GM19025 (cell line): ENCODE data around the gene P2RX4.
"Not testable (repeated sequence)": the region's sequence is repeated elsewhere in the genome, so short reads cannot be mapped to it uniquely, and the experiment has no call there.

ENCODE experiments used
- ATAC-seq: cut with Tn5 transposase; IDR thresholded peaks from one replicate; pipeline ENCODE4 v1.9.1; 2021; ENCODE audit warnings: mild to moderate bottlenecking, low read depth, moderate library complexity; ENCODE audit not compliant: unreplicated experiment

P2RX4 gene, protein sequence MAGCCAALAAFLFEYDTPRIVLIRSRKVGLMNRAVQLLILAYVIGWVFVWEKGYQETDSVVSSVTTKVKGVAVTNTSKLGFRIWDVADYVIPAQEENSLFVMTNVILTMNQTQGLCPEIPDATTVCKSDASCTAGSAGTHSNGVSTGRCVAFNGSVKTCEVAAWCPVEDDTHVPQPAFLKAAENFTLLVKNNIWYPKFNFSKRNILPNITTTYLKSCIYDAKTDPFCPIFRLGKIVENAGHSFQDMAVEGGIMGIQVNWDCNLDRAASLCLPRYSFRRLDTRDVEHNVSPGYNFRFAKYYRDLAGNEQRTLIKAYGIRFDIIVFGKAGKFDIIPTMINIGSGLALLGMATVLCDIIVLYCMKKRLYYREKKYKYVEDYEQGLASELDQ

DNA sequence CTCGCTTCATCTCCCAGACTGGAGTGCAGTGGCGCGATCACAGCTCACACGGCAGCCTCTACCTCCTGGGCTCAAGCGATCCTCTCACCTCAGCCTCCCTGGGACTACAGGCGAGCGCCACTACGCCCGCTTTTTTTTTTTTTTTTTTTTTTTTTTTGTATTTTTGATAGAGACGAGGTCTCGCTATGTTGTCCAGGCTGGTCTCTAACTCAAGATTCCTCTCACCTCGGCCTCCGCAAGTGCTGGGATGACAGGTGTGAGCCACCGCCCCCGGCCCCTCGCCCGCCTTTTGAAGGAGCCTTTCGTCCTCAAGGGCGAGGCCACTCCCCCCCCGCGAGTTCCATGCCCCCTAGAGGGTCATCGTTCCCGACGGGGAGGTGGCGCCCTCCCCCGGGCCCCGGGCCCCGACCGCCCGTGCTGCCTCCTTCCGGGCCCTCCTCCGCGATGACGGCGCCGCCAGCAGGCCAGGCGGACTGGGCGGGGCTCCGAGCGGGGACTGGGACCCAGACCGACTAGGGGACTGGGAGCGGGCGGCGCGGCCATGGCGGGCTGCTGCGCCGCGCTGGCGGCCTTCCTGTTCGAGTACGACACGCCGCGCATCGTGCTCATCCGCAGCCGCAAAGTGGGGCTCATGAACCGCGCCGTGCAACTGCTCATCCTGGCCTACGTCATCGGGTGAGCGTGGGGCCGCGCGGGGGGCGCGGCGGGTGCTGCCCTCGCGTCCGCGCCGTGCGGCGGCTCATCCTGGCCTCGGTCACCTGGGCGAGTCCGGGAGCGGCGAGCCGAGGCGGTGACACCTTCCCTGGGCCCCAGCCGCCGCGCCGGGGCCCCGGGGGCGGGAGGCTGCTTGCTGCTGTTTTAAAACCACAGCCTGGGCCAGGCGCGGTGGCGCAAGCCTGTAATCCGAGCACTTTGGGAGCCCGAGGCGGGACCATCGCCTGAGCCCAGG is at the start of gene P2RX4:
P2RX4 (plus strand) TSS at position 506 of the 949 bp plus-strand sequence; CDS start at position 542, 36 bp downstream.
- peak; percentile 84 for ATAC-seq

DNA sequence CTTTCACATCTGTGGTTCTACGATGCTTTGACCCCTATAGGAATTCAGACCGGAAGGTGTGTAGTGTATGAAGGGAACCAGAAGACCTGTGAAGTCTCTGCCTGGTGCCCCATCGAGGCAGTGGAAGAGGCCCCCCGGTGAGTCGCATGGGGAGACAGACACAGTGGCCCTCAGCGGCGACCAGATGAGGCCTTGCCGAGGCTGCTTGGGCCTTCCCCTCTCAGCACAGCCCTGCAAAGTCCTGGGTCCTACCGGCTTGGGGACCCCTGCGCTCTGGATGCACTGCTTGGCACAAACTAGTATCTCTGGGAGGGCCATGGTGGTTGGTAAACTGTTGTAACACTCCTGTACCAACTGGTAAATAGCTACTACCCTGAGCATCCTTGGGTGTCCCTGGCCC is 47.5 kb upstream of the P2RX4 start:
- no peak for ATAC-seq

DNA sequence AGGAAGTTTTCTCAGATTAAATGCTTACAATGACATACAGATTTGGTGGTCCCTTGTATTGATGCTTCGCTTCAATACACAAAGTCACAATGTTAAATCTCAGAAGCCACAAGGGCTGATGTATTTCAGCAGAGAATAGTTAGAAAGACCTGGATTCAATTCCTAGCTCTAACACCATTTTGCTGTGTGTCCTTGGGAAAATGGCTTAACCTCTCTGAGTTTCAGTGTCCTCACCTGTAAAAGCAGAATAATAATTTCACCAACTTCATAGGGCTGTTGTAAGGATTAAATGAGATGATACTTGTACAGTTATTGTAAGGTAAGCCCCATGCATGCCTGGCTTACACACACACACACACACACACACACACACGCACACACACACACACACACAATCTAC is 46.9 kb upstream of the P2RX4 start:
- ATAC-seq: no peak

DNA sequence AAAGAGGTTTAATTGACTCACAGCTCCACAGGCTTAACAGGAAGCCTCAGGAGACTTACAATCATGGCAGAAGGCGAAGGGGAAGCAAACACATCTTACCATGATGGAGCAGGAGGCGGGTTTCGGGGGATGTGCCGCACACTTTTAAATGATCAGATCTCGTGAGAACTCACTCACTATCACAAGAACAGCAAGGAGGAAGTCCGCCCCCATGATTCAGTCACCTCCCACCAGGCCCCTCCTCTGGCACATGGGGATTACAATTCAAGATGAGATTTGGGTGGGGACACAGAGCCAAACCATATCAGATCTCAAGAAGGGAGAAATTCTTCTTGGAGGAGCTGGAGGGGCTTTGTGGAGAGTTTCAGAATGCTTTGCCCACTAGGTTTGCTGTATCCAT is 45.1 kb upstream of the P2RX4 start:
- ATAC-seq: not testable (repeated sequence)

DNA sequence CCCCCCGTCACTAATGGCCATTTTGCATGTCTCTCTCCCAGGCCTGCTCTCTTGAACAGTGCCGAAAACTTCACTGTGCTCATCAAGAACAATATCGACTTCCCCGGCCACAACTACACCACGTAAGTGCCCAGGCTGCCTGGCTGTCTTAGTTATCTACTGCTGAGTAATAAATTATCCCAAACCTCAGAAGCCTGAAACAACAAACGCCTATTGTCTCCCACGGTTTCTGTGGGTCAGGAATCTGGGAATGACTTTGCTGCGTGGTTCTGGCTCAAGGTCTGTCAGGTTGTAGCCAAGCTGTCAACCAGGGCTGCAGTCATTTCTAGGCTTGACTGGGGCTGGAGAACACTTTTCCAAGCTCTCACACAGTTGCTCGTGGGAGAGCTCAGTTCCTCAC is 44.6 kb upstream of the P2RX4 start:
- no peak for ATAC-seq

DNA sequence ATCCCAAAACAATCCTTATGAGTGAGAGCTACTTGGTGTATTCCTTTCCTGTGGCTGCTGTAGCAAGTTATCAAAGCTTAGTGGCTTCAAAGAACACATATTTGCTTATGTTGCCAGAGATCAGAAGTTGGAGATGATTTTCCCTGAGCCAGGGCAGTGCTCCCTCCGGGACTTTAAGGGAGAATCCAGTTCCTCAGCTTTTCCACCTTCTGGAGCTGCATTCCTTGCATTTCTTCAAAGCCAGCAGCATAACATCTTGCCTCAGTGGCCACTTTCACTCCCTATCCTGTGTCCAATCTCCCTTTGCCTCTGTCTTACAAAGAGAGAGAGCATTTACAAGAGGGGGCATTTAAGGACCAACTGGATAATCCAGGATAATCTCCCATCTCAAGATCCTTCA is 43.6 kb upstream of the P2RX4 start:
- ATAC-seq: no peak

DNA sequence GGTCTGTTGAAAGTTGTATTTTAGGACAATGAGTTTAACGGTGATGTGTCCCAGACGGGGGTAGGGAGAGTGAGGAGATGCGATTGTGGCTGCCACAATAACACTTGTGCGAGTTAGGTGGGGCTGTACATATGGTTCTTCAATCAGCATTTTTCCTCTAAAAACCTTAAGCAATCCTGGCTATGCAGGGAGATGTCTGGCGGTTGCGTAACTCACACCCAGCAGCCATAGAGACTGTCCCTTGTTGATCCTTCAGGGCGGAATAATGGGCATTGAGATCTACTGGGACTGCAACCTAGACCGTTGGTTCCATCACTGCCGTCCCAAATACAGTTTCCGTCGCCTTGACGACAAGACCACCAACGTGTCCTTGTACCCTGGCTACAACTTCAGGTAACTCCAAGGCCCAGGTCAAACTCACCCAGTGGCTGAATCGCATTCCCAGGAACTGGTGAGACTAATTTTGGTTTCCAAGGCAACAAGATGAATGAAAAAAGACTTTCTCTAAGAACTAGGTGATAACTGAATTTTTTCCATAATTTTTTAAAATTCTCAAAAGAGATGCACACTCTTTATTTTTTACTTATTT is 42.6 kb upstream of the P2RX4 start:
- no peak for ATAC-seq

DNA sequence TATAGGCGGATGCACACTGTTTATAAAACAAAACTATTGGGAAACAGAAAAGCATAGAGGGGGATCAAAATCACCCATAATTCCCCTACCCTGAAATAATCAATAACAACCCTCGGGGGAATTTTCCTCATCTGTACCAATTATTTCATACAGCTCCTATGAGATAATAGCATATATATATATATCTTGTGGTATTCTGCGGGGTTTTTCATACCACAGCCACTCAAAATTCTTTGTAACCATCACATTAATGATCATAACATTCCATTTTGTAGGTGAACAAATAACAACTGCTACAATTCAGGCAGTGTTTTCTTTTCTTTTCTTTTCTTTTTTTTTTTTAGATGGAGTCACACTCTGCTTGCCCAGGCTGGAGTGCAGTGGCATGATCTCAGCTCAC is 42.0 kb upstream of the P2RX4 start:
- ATAC-seq: no peak

DNA sequence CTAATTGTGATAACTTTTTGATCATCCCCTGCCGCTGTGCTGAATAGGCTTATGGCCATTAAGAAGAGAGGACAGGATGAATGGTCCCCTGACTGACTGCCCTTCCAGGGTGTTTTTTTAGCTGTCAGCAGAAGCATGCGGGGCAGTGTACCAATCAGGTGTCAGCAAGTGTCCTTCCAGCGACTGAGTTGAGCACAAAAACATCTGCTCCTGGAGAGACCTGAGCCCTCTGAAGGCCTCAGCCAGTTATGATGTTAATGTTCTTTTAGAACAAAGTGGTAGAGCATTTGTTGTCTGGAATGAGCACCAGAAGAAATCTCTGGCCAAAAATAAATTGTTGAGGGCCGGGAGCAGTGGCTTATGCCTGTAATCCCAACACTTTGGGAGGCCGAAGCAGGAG is 39.8 kb upstream of the P2RX4 start:
- ATAC-seq: no peak

DNA sequence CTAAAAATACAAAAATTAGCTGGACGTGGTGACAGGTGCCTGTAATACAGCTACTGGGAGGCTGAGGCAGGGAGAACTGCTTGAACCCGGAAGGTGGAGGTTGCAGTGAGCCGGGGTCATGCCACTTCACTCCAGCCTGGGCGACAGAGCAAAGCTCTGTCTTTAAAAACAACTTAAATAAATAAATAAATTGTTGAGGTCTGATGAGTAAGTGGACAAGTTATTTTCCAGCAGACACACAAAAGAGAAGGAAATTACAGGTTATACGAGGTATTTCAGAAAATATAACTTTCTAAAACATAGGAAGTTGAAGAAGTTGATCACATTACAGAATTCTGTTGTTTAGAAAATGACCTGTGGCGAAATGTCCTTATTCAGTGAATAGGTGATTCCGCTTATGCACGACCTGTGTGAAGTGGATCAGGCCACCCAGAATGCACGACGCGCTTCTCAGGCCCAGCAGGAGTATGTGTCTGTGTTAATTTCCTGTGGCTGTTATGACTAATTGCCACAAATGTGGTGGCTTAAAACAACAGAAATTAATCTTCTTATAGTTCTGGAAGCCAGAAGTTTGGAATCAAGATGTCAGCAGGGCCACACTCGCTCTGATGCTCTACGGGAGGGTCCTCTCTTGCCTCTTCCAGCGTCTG is 39.2 kb upstream of the P2RX4 start:
- ATAC-seq: no peak

DNA sequence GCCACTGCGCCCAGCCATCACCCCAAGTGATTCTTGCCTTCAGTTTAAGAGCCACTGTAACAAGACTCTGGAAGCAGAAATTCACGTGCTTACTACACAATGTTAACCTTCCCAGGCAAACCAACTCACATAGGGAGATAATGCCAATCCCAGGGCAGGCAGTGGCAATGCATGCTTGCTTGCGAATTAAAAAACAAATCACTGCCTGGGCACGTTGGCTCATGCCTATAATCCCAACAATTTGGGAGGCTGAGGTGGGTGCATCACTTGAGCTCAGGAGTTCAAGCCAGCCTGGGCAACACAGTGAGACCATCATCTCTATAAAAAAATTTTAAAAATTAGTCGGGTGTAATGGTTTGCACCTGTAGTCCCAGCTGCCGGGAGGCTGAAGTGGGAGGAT is 37.8 kb upstream of the P2RX4 start:
- ATAC-seq: no peak

DNA sequence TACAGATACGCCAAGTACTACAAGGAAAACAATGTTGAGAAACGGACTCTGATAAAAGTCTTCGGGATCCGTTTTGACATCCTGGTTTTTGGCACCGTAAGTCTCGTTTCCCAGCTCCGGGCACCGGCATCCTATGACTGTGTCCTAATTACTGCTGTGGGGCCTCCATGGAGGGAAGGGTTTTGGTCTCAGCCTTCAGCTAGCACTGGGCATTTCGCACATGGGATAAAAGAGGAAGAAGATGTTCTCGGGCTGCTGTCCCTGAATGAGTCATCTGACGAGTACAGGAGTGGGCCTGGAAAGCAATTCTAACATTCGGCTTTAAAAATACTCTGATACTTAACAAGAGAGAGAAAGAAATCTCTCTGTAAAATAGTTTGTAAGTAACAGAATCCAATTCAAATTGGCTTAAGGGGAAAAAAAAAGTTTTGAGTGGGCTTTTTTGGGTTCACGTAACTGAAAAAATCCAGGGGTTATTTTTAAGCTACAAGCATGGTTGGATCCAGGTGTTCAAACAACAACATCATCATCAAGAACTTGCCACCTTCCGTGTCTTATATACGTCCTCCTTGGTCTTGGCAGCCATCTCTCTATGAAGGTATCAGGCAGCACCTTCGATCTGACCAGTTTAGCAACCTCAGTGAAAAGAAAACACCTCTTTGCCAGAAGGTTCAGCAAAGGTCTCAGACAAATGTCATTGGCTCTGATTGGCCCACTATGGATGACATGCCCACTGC is 34.4 kb upstream of the P2RX4 start:
- ATAC-seq: no peak

DNA sequence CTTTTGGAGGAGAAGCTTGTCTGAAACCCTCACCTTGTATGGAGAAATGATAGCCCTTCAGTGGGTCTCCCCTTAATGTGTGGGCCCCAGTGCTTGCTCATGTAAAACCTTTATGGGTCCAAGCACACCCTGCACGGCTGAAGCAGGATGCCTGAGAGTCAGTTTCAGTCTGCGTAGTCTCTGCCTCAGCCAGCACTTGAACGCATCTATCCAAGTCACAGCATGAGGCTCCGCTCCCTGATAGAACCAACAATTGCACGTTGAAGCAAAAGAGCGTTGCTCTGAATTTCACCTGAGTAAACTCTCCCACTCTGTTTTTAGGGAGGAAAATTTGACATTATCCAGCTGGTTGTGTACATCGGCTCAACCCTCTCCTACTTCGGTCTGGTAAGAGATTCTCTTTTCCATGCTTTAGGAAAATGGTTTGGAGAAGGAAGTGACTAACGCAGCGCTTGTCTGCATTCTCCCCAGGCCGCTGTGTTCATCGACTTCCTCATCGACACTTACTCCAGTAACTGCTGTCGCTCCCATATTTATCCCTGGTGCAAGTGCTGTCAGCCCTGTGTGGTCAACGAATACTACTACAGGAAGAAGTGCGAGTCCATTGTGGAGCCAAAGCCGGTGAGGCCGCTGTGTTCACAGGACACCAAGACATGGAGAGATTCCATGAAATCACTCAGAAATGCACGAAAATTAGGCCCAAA is 33.0 kb upstream of the P2RX4 start:
- ATAC-seq: no peak

DNA sequence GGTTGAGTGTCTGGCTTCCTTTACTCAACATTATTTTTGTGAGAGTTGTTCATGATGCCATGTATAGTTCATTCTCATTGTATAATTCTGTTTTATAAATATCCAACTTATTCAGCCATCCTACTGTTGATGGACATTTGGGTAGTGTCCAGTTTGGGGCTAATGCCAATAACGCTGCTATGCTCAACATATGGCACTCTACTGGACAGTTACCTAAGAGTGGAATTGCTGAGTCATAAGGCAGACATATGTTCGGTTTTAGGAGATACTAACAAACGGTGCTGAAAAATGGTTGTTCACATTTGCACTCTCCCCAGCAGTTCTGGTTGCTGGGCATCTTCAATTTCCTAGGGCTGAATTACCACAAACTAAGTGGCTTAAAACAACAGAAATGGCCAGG is 28.7 kb upstream of the P2RX4 start:
- no peak for ATAC-seq

DNA sequence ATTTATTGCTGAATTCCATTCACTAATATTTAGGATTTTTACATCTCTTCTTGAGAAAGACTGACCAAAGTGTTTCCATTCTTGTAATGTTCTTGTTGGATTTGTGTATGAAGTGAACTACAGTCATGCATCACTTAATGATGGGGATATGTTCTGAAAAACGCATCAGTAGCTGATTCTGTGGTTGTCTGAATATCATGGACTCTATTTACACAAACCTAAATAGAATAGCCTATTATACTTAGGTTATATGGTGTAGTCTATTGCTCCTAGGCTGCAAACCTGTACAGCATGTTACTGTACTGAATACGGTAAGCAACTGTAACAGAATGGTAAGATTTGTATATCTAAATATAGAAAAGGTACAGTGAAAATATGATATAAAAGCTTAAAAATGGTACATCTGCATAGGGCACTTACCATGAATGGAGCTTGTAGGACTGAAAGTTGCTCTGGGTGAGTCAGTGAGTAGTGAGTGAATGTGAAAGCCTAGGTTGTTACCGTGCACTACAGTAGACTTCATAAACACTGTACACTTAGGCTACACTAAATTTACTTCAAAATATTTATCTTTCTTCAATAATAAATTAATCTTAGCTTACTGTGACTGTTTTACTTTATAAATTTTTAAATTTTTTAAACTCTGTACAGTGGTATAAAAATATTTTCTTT is 27.6 kb upstream of the P2RX4 start:
- no peak for ATAC-seq

DNA sequence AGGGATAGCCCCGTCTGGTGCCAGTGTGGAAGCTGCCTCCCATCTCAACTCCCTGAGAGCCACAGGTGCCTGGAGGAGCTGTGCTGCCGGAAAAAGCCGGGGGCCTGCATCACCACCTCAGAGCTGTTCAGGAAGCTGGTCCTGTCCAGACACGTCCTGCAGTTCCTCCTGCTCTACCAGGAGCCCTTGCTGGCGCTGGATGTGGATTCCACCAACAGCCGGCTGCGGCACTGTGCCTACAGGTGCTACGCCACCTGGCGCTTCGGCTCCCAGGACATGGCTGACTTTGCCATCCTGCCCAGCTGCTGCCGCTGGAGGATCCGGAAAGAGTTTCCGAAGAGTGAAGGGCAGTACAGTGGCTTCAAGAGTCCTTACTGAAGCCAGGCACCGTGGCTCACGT is 25.5 kb upstream of the P2RX4 start:
- no peak for ATAC-seq

DNA sequence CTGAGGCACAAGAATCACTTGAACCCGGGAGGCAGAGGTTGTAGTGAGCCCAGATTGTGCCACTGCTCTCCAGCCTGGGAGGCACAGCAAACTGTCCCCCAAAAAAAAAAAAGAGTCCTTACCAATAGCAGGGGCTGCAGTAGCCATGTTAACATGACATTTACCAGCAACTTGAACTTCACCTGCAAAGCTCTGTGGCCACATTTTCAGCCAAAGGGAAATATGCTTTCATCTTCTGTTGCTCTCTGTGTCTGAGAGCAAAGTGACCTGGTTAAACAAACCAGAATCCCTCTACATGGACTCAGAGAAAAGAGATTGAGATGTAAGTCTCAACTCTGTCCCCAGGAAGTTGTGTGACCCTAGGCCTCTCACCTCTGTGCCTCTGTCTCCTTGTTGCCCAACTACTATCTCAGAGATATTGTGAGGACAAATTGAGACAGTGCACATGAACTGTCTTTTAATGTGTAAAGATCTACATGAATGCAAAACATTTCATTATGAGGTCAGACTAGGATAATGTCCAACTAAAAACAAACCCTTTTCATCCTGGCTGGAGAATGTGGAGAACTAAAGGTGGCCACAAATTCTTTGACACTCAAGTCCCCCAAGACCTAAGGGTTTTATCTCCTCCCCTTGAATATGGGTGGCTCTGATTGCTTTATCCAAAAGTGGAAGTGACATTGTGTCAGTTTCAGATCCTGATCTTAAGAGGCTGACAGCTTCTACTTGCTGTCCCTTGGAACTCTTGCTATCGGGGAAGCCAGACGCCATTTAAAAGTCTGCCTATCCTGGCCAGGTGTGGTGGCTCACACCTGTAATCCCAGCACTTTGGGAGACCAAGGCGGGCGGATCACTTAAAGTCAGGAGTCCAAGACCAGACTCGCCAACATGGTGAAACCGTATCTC is 24.7 kb upstream of the P2RX4 start:
- no peak for ATAC-seq

DNA sequence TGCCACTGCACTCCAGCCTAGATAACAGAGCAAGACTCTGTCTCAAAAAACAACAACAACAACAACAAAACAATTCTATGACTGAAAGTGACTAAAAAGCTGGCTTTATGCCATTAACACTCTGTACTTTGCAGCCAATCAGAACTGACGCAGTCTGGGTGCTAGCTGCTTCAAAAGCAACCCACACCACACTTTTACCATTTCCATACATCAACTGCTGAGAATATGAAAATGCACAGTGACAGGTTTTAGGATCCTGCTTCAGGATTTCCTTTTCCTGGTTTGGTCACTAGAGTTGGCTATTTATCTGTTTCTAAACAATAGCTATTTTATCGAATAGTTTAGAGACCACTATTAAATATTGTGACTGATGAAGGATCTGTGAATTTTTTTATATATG is 23.1 kb upstream of the P2RX4 start:
- ATAC-seq: no peak
